Psoas muscle (tissue), 8 donors: ENCODE measurements around the gene C19orf67. TPM values are rescaled to one million over a fixed set of nuclear protein-coding genes. Genes with fewer than 3 reads are reported as not detected.

Experiments used
- ATAC-seq, 4 donors: fragments of 200-7000 bp; cut with Tn5 transposase; one replicate each; pipeline ENCODE4 v1.9.1; 2020; ENCODE audit warnings: moderate library complexity in 3 of 4, mild to moderate bottlenecking in 2 of 4
- DNase-seq, 2 donors: peaks; one replicate each; pipeline ENCODE4 v3.0.0-alpha.2; 2020
- H3K27ac ChIP-seq: fragments of 200-600 bp; one replicate; pipeline ENCODE4 v1.8.0; 2022
- H3K27me3 ChIP-seq, 3 donors: fragments of 200-600 bp in 1 of 3; one replicate each; pipeline versions ENCODE4 v1.6.1 to v1.8.0; 2013 to 2022; ENCODE audit warnings: low read length in 2 of 3, mild to moderate bottlenecking in 2 of 3, moderate library complexity in 1 of 3; ENCODE audit not compliant: insufficient read depth in 3 of 3
- H3K36me3 ChIP-seq, 2 donors: fragments of 200-600 bp in 1 of 2; one replicate each; pipeline versions ENCODE4 v1.6.1 to v1.8.0; 2013 to 2022; ENCODE audit warnings: low read depth in 1 of 2, mild to moderate bottlenecking in 1 of 2, moderate library complexity in 1 of 2; ENCODE audit not compliant: insufficient read depth in 1 of 2
- H3K4me1 ChIP-seq: fragments of 200-600 bp; one replicate; pipeline ENCODE4 v1.8.0; 2022
- H3K4me3 ChIP-seq: fragments of 200-600 bp; one replicate; pipeline ENCODE4 v1.8.0; 2022; ENCODE audit warnings: mild to moderate bottlenecking
- H3K9me3 ChIP-seq: fragments of 200-600 bp; one replicate; pipeline ENCODE4 v1.8.0; 2022
- CTCF ChIP-seq: fragments of 200-600 bp; IDR thresholded peaks from one replicate; pipeline ENCODE4 v1.8.0; 2022; ENCODE audit warnings: antibody characterized with exemption
- WGBS, 3 donors: extraction: QIAGEN DNeasy Blood & Tissue Kit; methylation state at CpG; one replicate each; pipeline versions ENCODE4 v1.1.6 to v1.1.7; 2013; 5-methylcytosine and 5-hydroxymethylcytosine counted together
- intact Hi-C, 2 donors: fragments of 100-400 bp; cut with DNase I; formaldehyde crosslinking; loops; one replicate each; pipeline versions ENCODE4 v1.11.0 to v1.14.2; 2022
- polyA plus RNA-seq, 3 donors: library from polyadenylated mRNA; stranded (reverse); fragments of 200-250 nt; gene quantifications; one replicate each; pipeline ENCODE4 v1.2.3, GENCODE V29; 2013
- total RNA-seq, 4 donors: library from RNA; stranded (reverse); fragmentation: NEBNext Ultra II Directional in 2 of 4; extraction: Animal tissue kit (Norgen Biotek cat#: 25700) in 2 of 4; gene quantifications; one replicate each; pipeline versions ENCODE4 v1.2.1 to v1.2.4, GENCODE V29; 2021 to 2023
- donor health status: healthy with polysubstance abuse.
- donor health status: DM: no; HTN: no; CAD: no; lungs with moderate emphysema.
- donor health status: Bipolar disorder and iron deficiency.
- donor health status: healthy.
- donor health status: DM: yes; HTN: yes; CAD: no.
- donor health status: DM: no; HTN: no; CAD: no.
- donor health status: DM: no; HTN: no; CAD: no.
- donor health status: DM: yes; HTN: yes; CAD: no.

The C19orf67 gene
- total and polyA plus RNA-seq, 7 donors = not detected

GRCh38 chr19:14091081-14091812 is 5.7 kb upstream of the C19orf67 start:
- no peak for DNase-seq

GRCh38 chr19:14090509-14091080 is 5.0 kb upstream of the C19orf67 start, which contains the start of gene SAMD1:
Gene SAMD1 (minus strand): TSS chr19:14090751.
- peaks cover 0 to 29% of the 10 kb centered on the region in 2 donors for H3K36me3 ChIP-seq
- peak within 1 kb of the TSS; percentile 89 for H3K4me3 ChIP-seq
- ATAC-seq (peak; percentile 62 to 77 (median 73)), DNase-seq (peak; percentile 96)
- intact Hi-C loops = no loop called here
- no peaks in the 10 kb centered on the region for H3K27me3 ChIP-seq
- TF ChIP-seq CTCF = no peak
- peaks cover 10% of the 10 kb centered on the region for H3K9me3 ChIP-seq
- 0 to 1% methylated on average over 18 to 41 of the region's 65 CpGs; no CpG with 5 or more reads in 1 of the 3 donors for WGBS, 3 donors
- H3K27ac ChIP-seq = peak within 1 kb of the TSS; percentile 89
- H3K4me1 ChIP-seq = peaks cover 6% of the 10 kb centered on the region

More at GRCh38 chr19:14091081-14091812, 5.7 kb upstream of the C19orf67 start:
- H3K27ac ChIP-seq = peak overlapping the region; percentile 89
- WGBS, 3 donors = 0 to 1% (median 1%) methylated on average over 25 to 71 of the region's 72 CpGs
- peaks cover 6% of the 10 kb centered on the region for H3K4me1 ChIP-seq
- intact Hi-C loops = no loop called here
- peaks cover 10% of the 10 kb centered on the region for H3K9me3 ChIP-seq
- H3K27me3 ChIP-seq = no peaks in the 10 kb centered on the region
- no peak for TF ChIP-seq CTCF
- peak; percentile 77 to 87 (median 81) for ATAC-seq
- H3K36me3 ChIP-seq = peaks cover 0 to 33% of the 10 kb centered on the region in 2 donors
- H3K4me3 ChIP-seq = peak overlapping the region; percentile 89

- ATAC-seq (peak; percentile 5 to 25 (median 18)), DNase-seq (peak; percentile 69 to 74)
- no peak for TF ChIP-seq CTCF
- Histone ChIP-seq H3K9me3 (peaks cover 10% of the 10 kb centered on the region), H3K4me1 (peaks cover 6% of the 10 kb centered on the region), H3K27ac (peak overlapping the region; percentile 89), H3K4me3 (peak overlapping the region; percentile 89), H3K36me3 (peaks cover 0 to 28% of the 10 kb centered on the region in 2 donors), H3K27me3 (no peaks in the 10 kb centered on the region)
- intact Hi-C loops = no loop called here
- 0 to 1% (median 1%) methylated on average over 24 to 132 of the region's 142 CpGs for WGBS, 3 donors
Observed at GRCh38 chr19:14089662-14090508, 4.3 kb upstream of the C19orf67 start.

GRCh38 chr19:14089412-14089661 is 3.8 kb upstream of the C19orf67 start:
- Histone ChIP-seq H3K9me3 (peaks cover 10% of the 10 kb centered on the region), H3K36me3 (peaks cover 0 to 28% of the 10 kb centered on the region in 2 donors), H3K4me1 (peaks cover 6% of the 10 kb centered on the region), H3K4me3 (peak overlapping the region; percentile 89), H3K27me3 (no peaks in the 10 kb centered on the region), H3K27ac (peak overlapping the region; percentile 89)
- no peak for DNase-seq
- no peak for ATAC-seq
- 15 to 23% (median 17%) methylated on average over 16 of the region's 16 CpGs for WGBS, 3 donors
- intact Hi-C loops = no loop called here
- no peak for TF ChIP-seq CTCF
